Bronchial epithelial cell (primary cell): ENCODE data around the gene LUZP2. TPM values are rescaled to one million over a fixed set of nuclear protein-coding genes. Genes with fewer than 3 reads are reported as not detected.

Source experiments
- DNase-seq: peaks from one replicate; pipeline ENCODE4 v3.0.0-alpha.2; 2010; ENCODE audit warnings: low read depth
- FAIRE-seq: peaks from 2 replicates; lab custom pipeline; 2011; peaks lifted over from hg19 to GRCh38; lab: Jason Lieb, UNC
- H3K27me3 ChIP-seq: 2 replicates; pipeline ENCODE4 v1.5.1; 2011; ENCODE audit warnings: low read length; ENCODE audit not compliant: control insufficient read depth, insufficient read depth
- H3K36me3 ChIP-seq: 2 replicates; pipeline ENCODE4 v1.5.1; 2011; ENCODE audit warnings: low read length; ENCODE audit not compliant: control insufficient read depth, insufficient read depth
- H3K4me3 ChIP-seq: 2 replicates; pipeline ENCODE4 v1.5.1; 2011; ENCODE audit warnings: mild to moderate bottlenecking, low read depth, low read length, control low read depth
- total RNA-seq: library from RNA; depleted of rRNA; stranded (reverse); fragments of >200 nt; gene quantifications from 2 replicates; pipeline ENCODE4 v1.2.1, GENCODE V29; 2014
- TF ChIP-seq, protein P1 (sequence below): IDR thresholded peaks from 2 replicates; pipeline ENCODE4 v1.5.1; 2011; ENCODE audit warnings: mild to moderate bottlenecking, moderate library complexity, low read length, control low read depth, inconsistent platforms; ENCODE audit not compliant: insufficient read depth, severe bottlenecking

LUZP2 gene
- total RNA-seq, 1 donor from 2014 or later, result not detected

DNA sequence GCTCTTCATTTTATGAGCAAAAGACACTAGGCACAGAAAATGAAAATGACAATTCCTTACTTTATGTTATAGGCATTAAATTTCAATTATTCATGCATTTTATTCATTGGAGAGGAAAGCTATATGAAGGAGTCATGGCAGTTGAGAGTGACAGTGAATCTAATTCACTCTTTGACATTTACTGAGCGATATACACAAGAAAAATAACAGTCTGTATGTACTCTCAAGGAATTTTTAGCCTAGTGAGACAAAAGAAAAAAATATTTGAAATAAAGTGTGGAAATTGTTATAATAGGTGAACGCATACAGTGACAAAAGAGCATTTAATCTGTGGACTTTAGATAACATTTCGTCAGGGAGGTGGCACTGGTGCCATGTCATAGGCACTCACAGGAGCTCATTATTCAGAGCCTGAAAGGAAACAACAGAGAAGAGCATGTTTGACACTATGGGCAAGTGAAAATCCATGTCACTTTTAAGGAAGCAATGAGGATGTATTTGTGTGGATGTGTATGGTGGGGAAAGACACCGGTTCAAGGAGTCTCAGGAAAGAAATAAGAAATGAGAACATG is 323.1 kb downstream of the LUZP2 start:
- no peak for DNase-seq
- Histone ChIP-seq H3K4me3 (no peak overlapping the region), H3K36me3 (no peaks in the 10 kb centered on the region), H3K27me3 (no peaks in the 10 kb centered on the region)
- no peak for FAIRE-seq
- TF ChIP-seq, protein P1, sequence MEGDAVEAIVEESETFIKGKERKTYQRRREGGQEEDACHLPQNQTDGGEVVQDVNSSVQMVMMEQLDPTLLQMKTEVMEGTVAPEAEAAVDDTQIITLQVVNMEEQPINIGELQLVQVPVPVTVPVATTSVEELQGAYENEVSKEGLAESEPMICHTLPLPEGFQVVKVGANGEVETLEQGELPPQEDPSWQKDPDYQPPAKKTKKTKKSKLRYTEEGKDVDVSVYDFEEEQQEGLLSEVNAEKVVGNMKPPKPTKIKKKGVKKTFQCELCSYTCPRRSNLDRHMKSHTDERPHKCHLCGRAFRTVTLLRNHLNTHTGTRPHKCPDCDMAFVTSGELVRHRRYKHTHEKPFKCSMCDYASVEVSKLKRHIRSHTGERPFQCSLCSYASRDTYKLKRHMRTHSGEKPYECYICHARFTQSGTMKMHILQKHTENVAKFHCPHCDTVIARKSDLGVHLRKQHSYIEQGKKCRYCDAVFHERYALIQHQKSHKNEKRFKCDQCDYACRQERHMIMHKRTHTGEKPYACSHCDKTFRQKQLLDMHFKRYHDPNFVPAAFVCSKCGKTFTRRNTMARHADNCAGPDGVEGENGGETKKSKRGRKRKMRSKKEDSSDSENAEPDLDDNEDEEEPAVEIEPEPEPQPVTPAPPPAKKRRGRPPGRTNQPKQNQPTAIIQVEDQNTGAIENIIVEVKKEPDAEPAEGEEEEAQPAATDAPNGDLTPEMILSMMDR, result no peak

DNA sequence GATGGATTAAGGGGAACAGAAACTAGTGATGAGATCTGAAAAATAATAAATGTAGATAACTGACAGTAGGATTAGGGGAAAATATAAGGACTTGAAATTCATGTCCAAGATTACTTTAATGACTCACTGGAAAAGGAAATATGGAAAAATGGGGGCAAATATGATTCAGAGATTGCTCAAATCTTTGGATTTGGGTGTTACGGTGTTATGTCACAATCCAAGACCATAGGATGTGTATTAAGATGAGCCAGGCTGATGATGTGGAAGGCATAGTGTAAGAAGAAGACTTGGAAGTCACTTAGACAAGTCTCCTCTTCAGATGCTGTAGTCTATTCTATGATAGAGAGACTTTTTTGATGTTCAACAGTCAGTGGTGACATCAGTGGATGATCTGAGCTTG is 323.7 kb downstream of the LUZP2 start:
- TF ChIP-seq, protein P1, result no peak
- no peak for FAIRE-seq
- no peaks in the 10 kb centered on the region for H3K36me3 ChIP-seq
- H3K4me3 ChIP-seq, result no peak overlapping the region
- peak; percentile 59 for DNase-seq
- no peaks in the 10 kb centered on the region for H3K27me3 ChIP-seq

DNA sequence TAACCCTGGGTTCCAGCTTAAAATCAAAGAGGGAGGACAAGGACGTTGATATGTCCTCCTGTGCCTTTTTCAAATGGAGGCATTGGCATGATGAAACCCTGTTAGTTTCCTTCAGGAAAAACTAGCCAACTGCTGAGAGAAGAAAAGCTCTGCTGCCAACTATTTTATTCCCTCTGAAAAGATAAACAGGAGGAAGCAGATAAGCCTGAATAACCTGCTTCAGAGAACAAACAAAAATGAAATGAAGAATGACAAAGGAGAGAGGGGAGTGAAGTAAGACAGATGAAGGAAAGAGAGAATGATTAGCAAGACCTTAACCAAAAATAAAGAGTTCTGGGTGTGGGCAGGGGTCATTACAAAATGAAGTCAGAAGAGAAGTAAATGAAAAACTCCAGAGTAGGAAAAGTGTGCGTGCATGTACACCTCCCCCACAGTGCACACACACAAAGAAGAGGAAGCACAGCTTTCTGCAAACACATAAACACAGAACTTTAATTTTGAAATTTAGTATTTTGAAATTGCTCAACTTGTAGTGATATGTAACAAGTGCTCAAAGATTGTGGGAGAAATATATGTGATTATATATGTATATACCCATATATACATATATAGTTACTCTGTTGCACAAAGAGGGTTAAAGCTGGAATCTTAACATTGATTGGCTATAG is 332.2 kb downstream of the LUZP2 start:
- FAIRE-seq (no peak), DNase-seq (peak; percentile 4)
- TF ChIP-seq, protein P1, result no peak
- Histone ChIP-seq H3K27me3 (no peaks in the 10 kb centered on the region), H3K36me3 (no peaks in the 10 kb centered on the region), H3K4me3 (no peak overlapping the region)

DNA sequence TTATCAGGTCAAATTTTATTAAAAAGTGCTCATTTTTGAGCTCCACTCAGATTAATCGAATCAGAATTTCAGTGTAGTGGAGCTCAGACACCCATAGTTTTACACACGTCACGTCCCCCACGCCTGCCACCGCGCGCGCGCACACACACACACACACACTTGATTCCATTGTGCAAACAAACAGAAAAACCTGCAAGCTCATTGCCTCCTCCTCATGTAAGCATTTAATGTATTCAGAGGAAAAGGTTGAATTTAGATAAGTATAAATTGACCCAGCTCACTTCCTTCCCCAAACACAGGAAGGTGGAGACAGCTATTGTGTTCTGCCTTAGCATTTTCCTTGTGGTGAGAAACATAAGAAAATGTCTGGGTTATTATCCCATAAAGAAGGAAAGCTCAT is 336.7 kb downstream of the LUZP2 start:
- FAIRE-seq (no peak), DNase-seq (no peak)
- TF ChIP-seq, protein P1, result no peak
- Histone ChIP-seq H3K4me3 (no peak overlapping the region), H3K36me3 (no peaks in the 10 kb centered on the region), H3K27me3 (no peaks in the 10 kb centered on the region)

DNA sequence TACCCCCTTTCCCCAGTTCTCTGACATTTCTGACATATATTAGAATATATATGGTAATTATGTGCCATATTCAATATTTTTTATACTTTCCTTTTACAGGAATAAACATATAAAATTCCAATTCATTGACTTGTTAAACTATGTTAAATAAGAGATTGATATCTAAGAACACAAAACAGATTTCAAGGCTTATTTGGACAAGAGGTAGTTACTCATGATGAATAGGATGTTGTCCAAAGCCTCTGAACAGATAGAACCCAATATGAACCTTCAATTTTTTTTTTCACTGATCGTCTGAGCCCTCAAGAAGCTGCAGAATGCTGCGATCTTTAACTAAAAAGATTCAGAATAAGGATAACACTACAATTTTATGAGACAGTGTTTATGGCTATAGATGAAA is 340.3 kb downstream of the LUZP2 start:
- TF ChIP-seq, protein P1, result no peak
- no peak for DNase-seq
- no peaks in the 10 kb centered on the region for H3K27me3 ChIP-seq
- H3K36me3 ChIP-seq, result no peaks in the 10 kb centered on the region
- H3K4me3 ChIP-seq, result no peak overlapping the region
- FAIRE-seq, result no peak
